Measurements from ENCODE around the gene OSBPL5.

OSBPL5 gene

DNA sequence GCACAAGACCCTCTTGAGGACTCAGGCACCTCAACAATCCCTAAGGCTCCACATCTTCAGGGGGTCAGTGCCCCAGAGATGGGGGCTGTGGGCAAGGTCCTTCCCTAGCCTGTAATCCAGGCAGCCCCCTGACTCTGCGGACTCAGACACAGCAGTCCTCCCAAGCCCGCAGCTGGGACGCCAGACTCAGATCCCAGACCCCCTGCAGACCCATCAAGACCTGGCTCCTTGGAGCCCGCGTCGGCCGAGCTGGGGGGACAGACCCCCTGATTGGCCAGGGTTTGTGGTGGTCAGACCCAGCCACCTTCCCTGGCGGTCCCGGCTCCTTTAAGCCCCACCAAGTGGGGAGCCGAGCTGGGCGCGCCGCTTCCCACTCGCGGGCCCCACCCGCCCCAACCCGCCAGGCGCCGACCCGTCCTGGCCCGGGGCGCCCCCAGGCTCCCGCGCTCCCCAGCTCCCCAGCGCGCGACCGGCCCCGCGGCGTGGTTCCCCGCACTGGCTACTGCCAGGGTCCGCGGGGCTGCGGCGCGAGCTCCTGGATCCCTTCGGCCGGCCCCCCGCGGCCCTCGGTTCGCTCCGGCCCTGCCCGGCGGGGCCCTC lies 458 bp downstream of the OSBPL5 start:
- no peak overlapping the region for H3K4me3 Mint-ChIP-seq
- peaks cover under 1% of the 10 kb centered on the region for H3K4me1 Mint-ChIP-seq (ENCODE audit: low read depth)
- no peaks in the 10 kb centered on the region for H3K9me3 Mint-ChIP-seq
- peaks cover 49% of the 10 kb centered on the region for H3K27me3 Mint-ChIP-seq (ENCODE audit: low read depth)
- H3K27ac Mint-ChIP-seq = no peak overlapping the region
- no peaks in the 10 kb centered on the region for H3K36me3 Mint-ChIP-seq (ENCODE audit: low read depth)

DNA sequence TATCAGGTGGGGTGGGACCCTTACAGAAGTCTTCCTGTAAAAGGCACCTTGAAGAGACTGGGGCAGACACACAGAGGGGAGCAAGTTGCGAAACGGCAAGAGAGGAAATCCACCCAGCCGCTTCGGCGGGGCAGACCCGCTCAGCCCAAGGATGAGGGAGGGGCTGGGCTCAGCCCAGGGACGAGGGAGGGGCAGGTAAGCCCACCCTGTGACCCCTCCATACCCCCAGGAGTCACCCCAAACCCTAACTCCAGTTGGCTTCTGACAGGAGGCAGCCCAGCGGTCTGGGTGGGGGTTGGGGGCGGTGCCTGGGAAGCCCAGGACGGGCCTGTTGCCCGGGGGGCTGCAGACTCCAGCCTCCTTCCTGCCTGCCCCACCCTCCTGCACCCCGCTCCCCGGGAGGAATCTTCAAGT lies 965 bp downstream of the OSBPL5 start:
- peaks cover 47% of the 10 kb centered on the region for H3K27me3 Mint-ChIP-seq (ENCODE audit: low read depth)
- no peaks in the 10 kb centered on the region for H3K36me3 Mint-ChIP-seq (ENCODE audit: low read depth)
- no peaks in the 10 kb centered on the region for H3K9me3 Mint-ChIP-seq
- no peaks in the 10 kb centered on the region for H3K4me1 Mint-ChIP-seq (ENCODE audit: low read depth)
- H3K4me3 Mint-ChIP-seq = peak overlapping the region; percentile 60
- no peak overlapping the region for H3K27ac Mint-ChIP-seq

GRCh38 chr11:3163241-3163981 lies 1.7 kb downstream of the OSBPL5 start:
- H3K4me1 Mint-ChIP-seq (ENCODE audit: low read depth) = no peaks in the 10 kb centered on the region
- peak overlapping the region; percentile 60 for H3K4me3 Mint-ChIP-seq
- H3K27ac Mint-ChIP-seq = no peak overlapping the region
- no peaks in the 10 kb centered on the region for H3K36me3 Mint-ChIP-seq (ENCODE audit: low read depth)
- H3K9me3 Mint-ChIP-seq = no peaks in the 10 kb centered on the region
- peaks cover 47% of the 10 kb centered on the region for H3K27me3 Mint-ChIP-seq (ENCODE audit: low read depth)

DNA sequence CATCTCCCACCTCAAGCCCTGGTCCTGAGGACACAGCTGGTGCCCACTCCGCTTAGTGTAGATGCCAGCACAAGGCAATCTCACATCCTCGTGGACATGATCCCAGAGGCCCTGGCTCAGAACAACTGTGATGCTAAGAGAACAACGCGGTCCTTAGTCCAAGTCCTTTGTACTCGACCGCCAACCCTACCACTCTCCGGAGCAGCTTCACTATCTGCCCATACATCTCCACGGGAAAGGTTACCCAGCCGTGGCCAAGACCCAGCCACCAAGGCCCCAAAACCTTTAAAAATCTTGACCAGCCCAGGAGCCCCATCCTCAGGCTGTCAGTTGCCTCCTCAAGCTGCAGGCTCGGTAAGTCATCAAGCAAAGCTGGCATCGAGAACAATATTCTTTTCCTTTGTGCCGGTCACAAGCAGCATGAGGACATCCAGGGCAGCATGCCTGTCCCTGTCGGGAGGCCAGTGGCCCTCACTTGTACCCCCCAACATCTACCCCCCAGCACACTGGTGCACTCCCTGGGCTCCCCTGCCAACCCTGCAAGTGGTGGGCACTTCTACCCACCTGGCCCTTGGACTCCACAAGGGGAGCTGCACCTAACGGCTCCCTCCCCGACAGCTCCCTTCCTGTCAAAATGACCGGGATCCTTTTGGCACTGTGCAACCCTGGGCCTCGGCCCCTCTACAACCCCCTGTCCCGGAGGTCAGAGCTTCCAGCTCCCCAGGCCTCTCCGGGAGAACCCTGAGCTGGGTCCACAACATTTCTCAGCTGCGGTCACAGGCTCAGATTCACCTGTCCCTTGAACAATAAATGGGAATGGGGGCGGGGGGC lies 2.5 kb downstream of the OSBPL5 start:
- Mint-ChIP-seq H3K36me3 (ENCODE audit: low read depth) (no peaks in the 10 kb centered on the region), H3K9me3 (no peaks in the 10 kb centered on the region), H3K27ac (no peak overlapping the region), H3K4me1 (ENCODE audit: low read depth) (no peaks in the 10 kb centered on the region), H3K27me3 (ENCODE audit: low read depth) (peaks cover 46% of the 10 kb centered on the region), H3K4me3 (no peak overlapping the region)

DNA sequence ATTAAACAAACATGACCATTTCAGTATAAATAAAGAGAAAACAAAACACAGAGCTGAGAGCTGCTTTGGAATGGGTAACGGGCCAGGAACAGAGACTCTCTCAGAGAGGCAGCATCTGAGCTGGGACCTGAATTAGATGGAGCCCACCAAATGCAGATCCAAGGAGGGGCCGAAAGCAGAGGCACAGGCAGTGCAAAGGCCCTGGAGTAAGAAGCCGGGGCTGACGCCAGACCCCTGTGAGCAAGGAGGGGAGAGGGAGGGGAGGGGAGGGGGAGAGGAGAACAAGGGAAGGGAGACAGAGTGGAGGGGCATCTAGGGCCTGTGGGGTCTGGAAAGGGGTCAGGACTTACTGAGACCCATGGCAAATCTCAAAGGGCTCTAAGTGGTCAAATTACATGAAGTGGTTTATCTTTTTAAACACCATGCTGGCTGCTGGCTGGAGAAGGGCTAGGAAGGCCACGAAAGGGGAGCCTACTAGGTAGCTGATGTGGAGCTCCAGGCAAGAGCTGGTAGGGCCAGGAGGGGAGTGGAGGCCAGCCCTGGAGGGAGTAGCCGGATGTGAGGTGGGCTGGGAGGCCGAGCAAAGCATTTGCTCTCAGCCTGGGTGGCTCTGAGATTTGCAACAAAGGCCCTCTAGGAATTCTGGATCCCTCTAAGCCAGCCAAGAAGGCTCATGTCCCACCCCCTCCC lies 3.2 kb downstream of the OSBPL5 start:
- no peaks in the 10 kb centered on the region for H3K36me3 Mint-ChIP-seq (ENCODE audit: low read depth)
- H3K4me1 Mint-ChIP-seq (ENCODE audit: low read depth) = no peaks in the 10 kb centered on the region
- H3K9me3 Mint-ChIP-seq = no peaks in the 10 kb centered on the region
- H3K4me3 Mint-ChIP-seq = no peak overlapping the region
- peaks cover 43% of the 10 kb centered on the region for H3K27me3 Mint-ChIP-seq (ENCODE audit: low read depth)
- no peak overlapping the region for H3K27ac Mint-ChIP-seq

GRCh38 chr11:3161309-3161708 lies 3.8 kb downstream of the OSBPL5 start:
- no peaks in the 10 kb centered on the region for H3K36me3 Mint-ChIP-seq (ENCODE audit: low read depth)
- H3K4me3 Mint-ChIP-seq = no peak overlapping the region
- no peaks in the 10 kb centered on the region for H3K9me3 Mint-ChIP-seq
- H3K27me3 Mint-ChIP-seq (ENCODE audit: low read depth) = peaks cover 43% of the 10 kb centered on the region
- H3K27ac Mint-ChIP-seq = no peak overlapping the region
- H3K4me1 Mint-ChIP-seq (ENCODE audit: low read depth) = no peaks in the 10 kb centered on the region

DNA sequence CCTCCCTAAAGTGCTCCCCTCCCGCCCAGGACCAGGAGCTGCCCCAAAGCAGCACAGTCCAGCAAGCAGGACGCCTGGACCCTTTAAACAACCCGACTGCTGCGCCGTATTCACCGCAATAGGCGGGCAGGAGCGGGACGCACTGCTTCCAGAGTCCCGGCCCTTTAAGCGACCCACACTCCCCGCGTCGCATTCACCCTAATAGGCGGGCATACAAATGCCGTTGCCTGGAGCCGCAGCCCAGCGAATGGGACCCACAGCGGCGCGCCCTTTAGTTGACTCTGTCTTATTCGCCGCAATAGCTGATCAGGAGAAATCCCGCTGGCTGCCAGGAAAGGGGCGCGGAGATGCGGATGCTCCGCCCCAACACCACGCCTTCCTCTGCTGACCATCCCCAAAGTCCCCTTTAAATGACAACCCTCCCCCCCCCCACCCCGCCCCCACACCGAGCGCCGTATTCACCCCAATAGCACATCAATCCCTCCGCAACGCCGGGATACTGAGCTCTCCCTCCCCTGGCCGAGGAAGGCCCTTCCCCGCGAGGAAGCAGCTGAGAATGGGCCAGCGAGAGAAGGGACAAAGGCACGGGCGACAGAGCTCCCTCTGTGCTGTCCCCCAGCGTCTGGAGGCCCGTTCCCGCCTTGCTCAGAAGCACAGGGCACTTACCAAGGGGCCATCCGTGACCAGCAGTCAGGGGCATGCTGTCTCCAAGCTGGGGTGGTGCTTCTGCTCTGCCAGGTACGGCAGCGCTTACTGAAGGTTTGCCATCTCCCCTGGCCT lies 4.7 kb downstream of the OSBPL5 start:
- Mint-ChIP-seq H3K27me3 (ENCODE audit: low read depth) (peaks cover 38% of the 10 kb centered on the region), H3K27ac (no peak overlapping the region), H3K9me3 (no peaks in the 10 kb centered on the region), H3K4me1 (ENCODE audit: low read depth) (no peaks in the 10 kb centered on the region), H3K4me3 (no peak overlapping the region), H3K36me3 (ENCODE audit: low read depth) (no peaks in the 10 kb centered on the region)

- no peak overlapping the region for H3K27ac Mint-ChIP-seq
- H3K4me3 Mint-ChIP-seq = no peak overlapping the region
- peaks cover 38% of the 10 kb centered on the region for H3K27me3 Mint-ChIP-seq (ENCODE audit: low read depth)
- H3K36me3 Mint-ChIP-seq (ENCODE audit: low read depth) = no peaks in the 10 kb centered on the region
- no peaks in the 10 kb centered on the region for H3K9me3 Mint-ChIP-seq
- no peaks in the 10 kb centered on the region for H3K4me1 Mint-ChIP-seq (ENCODE audit: low read depth)
Observed at GRCh38 chr11:3159296-3160190, 5.6 kb downstream of the OSBPL5 start.

DNA sequence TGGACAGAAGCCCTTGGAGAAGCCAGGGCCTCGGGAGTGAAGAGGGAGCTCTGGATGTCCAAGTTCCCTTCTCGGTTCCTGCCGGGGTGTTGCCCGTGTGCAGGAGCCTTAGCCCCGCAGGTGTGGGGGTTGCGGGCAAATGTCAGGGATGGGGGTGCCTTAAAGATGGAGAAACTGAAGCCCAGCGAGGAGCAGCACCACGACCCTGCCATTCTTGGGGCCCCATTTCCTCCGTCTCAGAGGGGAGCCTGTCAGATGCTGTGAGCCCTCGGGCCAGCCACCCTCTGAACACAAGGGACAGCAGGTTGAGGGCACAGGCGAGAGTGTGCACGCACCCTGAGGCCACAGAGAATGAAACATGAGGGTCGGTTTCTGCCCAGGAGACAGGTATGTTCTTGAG lies 6.3 kb downstream of the OSBPL5 start:
- Mint-ChIP-seq H3K27ac (no peak overlapping the region), H3K36me3 (ENCODE audit: low read depth) (no peaks in the 10 kb centered on the region), H3K27me3 (ENCODE audit: low read depth) (peaks cover 35% of the 10 kb centered on the region), H3K9me3 (no peaks in the 10 kb centered on the region), H3K4me3 (no peak overlapping the region), H3K4me1 (ENCODE audit: low read depth) (no peaks in the 10 kb centered on the region)

GRCh38 chr11:3158131-3158591 lies 6.9 kb downstream of the OSBPL5 start:
- peaks cover 29% of the 10 kb centered on the region for H3K27me3 Mint-ChIP-seq (ENCODE audit: low read depth)
- no peaks in the 10 kb centered on the region for H3K36me3 Mint-ChIP-seq (ENCODE audit: low read depth)
- no peaks in the 10 kb centered on the region for H3K9me3 Mint-ChIP-seq
- H3K4me1 Mint-ChIP-seq (ENCODE audit: low read depth) = no peaks in the 10 kb centered on the region
- no peak overlapping the region for H3K4me3 Mint-ChIP-seq
- H3K27ac Mint-ChIP-seq = no peak overlapping the region

- H3K9me3 Mint-ChIP-seq = no peaks in the 10 kb centered on the region
- no peak overlapping the region for H3K4me3 Mint-ChIP-seq
- H3K27me3 Mint-ChIP-seq (ENCODE audit: low read depth) = peaks cover 23% of the 10 kb centered on the region
- no peaks in the 10 kb centered on the region for H3K4me1 Mint-ChIP-seq (ENCODE audit: low read depth)
- no peak overlapping the region for H3K27ac Mint-ChIP-seq
- H3K36me3 Mint-ChIP-seq (ENCODE audit: low read depth) = no peaks in the 10 kb centered on the region
Observed at GRCh38 chr11:3157381-3158130, 7.6 kb downstream of the OSBPL5 start.

DNA sequence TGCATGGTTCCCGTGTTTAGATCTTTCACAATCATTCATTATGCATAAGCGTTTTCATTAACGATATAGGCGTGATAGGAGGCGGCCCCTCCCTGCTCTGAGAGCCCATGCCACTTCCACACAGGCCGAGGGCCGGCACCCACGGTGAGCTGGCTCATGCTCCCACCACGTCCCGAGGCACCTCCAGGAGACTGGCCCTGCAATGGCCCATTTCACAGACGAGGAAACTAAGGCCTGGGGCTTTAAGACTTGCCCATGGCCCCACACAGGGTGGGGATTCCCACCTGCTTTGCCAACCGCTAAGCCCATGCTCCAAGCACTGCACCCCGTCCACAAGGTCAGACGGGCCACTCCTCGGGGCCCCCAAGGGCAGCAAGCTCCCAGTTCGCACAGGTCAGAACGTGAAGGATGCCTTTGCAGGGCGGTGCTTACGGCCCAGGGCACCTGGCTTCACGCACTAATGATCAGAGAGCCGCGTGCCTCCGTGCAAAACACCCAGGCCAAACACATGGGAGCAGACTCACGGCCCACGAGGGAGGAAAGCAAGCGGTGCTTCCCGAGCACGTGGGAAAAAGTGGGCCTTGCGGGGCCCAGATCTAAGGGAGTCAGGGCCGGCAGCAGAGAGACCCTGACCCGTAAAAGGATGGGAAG lies 8.3 kb downstream of the OSBPL5 start:
- no peak overlapping the region for H3K4me3 Mint-ChIP-seq
- no peak overlapping the region for H3K27ac Mint-ChIP-seq
- no peaks in the 10 kb centered on the region for H3K9me3 Mint-ChIP-seq
- H3K4me1 Mint-ChIP-seq (ENCODE audit: low read depth) = no peaks in the 10 kb centered on the region
- peaks cover 20% of the 10 kb centered on the region for H3K27me3 Mint-ChIP-seq (ENCODE audit: low read depth)
- H3K36me3 Mint-ChIP-seq (ENCODE audit: low read depth) = no peaks in the 10 kb centered on the region

Data from T-helper 1 cell treated with Interleukin-12 subunit alpha and Interleukin-12 subunit beta and Interleukin-4 antibody, amounts not matched to agents 30 μg/mL and 1 μg/mL, for 36 hours (primary cell).